ENCODE measurements around the gene BCCIP. TPM values are rescaled to one million over a fixed set of nuclear protein-coding genes. Genes with fewer than 3 reads are reported as not detected.

The BCCIP gene
- total and polyA plus RNA-seq, 2 experiments from 2014 or later, result 43.9 to 92.6 TPM

GRCh38 chr10:125781374-125781773 lies 42.0 kb upstream of the BCCIP start:
- Histone ChIP-seq H3K9me3 (ENCODE audit: low read depth) (no peaks in the 10 kb centered on the region), H3K79me2 (ENCODE audit: insufficient read depth) (no peaks in the 10 kb centered on the region), H2AFZ (no peak overlapping the region), H3K9me2 (ENCODE audit: insufficient read depth) (no peaks in the 10 kb centered on the region), H3K4me3 (no peak overlapping the region), H3K27me3 (replicated peaks; ENCODE audit: insufficient read depth) (no peaks in the 10 kb centered on the region), H3K36me3 (ENCODE audit: low read depth) (no peaks in the 10 kb centered on the region), H3F3A (ENCODE audit: insufficient read depth) (no peaks in the 10 kb centered on the region), H3K9ac (no peak overlapping the region), H4K20me1 (ENCODE audit: insufficient read depth) (no peaks in the 10 kb centered on the region), H3K4me1 (ENCODE audit: insufficient read depth) (no peaks in the 10 kb centered on the region), H3K27ac (no peak overlapping the region), H3K4me2 (ENCODE audit: unreplicated experiment) (no peak overlapping the region)
- WGBS, 2 experiments (ENCODE audit: low coverage in 1 of 2, low lambda C conversion rate in 2 of 2, missing lambda C conversion rate in 2 of 2), result 87 to 97% methylated on average over 8 of the region's 8 CpGs
- DNase-seq, result no peak
- in situ Hi-C loops (cut with MboI), result no loop called here
- TF ChIP-seq EZH2phosphoT487 (IDR thresholded peaks at IDR 0.05; ENCODE audit: insufficient read depth, low read depth), result no peak
- TF ChIP-seq EZH2 (IDR thresholded peaks at IDR 0.05; ENCODE audit: insufficient read depth, poor library complexity, severe bottlenecking), result no peak

DNA sequence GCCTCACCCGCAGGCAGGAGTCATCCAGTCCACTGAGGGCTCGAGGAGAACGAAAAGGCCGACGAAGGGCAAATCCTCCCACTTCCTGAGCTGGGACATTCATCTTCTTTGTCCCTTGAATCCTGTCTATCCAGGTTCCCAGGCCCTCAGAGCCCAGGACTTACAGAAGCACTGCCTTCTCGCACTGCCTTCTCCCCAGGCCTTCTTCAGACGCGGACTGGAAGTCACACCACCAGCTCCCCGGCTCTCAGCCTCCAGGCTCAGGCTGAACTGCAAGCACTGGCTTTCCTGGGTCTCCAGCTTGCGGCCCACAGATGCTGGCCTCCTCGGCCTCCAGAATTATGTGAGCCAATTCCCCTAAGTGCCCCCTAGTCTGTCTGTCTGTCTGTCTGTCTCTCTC lies 41.3 kb upstream of the BCCIP start:
- H3K9me2 ChIP-seq (ENCODE audit: insufficient read depth), result no peaks in the 10 kb centered on the region
- H3K9me3 ChIP-seq (ENCODE audit: low read depth), result no peaks in the 10 kb centered on the region
- no peaks in the 10 kb centered on the region for H3K4me1 ChIP-seq (ENCODE audit: insufficient read depth)
- in situ Hi-C loops (cut with MboI), result no loop called here
- no peaks in the 10 kb centered on the region for H3K79me2 ChIP-seq (ENCODE audit: insufficient read depth)
- H3K4me3 ChIP-seq, result no peak overlapping the region
- H3F3A ChIP-seq (ENCODE audit: insufficient read depth), result no peaks in the 10 kb centered on the region
- no peaks in the 10 kb centered on the region for H3K36me3 ChIP-seq (ENCODE audit: low read depth)
- H3K4me2 ChIP-seq (ENCODE audit: unreplicated experiment), result no peak overlapping the region
- DNase-seq, result no peak
- TF ChIP-seq EZH2 (IDR thresholded peaks at IDR 0.05; ENCODE audit: insufficient read depth, poor library complexity, severe bottlenecking) (no peak), EZH2phosphoT487 (IDR thresholded peaks at IDR 0.05; ENCODE audit: insufficient read depth, low read depth) (no peak)
- 96 to 97% methylated on average over 11 of the region's 11 CpGs for WGBS, 2 experiments (ENCODE audit: low coverage in 1 of 2, low lambda C conversion rate in 2 of 2, missing lambda C conversion rate in 2 of 2)
- H3K9ac ChIP-seq, result no peak overlapping the region
- no peaks in the 10 kb centered on the region for H4K20me1 ChIP-seq (ENCODE audit: insufficient read depth)
- no peaks in the 10 kb centered on the region for H3K27me3 ChIP-seq (replicated peaks; ENCODE audit: insufficient read depth)
- no peak overlapping the region for H3K27ac ChIP-seq
- H2AFZ ChIP-seq, result no peak overlapping the region

DNA sequence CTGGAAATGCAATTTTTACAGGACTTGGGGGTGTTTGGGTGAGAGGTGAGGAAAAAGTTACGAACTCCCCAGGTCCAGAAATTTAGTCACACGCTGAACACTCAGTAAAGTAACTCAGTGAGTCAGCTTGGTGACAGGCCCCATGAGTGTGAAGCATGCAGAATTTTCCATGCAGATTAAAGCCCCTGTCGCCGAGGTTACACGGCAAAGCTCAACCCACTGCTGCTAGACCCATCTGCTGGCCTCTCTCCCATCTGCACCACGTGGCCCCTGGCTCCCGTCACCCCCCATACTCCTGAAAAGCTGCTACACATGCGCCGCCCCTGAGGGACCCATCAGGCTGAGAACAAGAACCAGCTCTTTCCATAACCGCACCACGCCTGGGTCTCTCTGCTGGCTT lies 40.7 kb upstream of the BCCIP start:
- Histone ChIP-seq H3F3A (ENCODE audit: insufficient read depth) (no peaks in the 10 kb centered on the region), H4K20me1 (ENCODE audit: insufficient read depth) (no peaks in the 10 kb centered on the region), H3K4me2 (ENCODE audit: unreplicated experiment) (no peak overlapping the region), H3K4me3 (no peak overlapping the region), H3K4me1 (ENCODE audit: insufficient read depth) (no peaks in the 10 kb centered on the region), H3K9me2 (ENCODE audit: insufficient read depth) (no peaks in the 10 kb centered on the region), H2AFZ (no peak overlapping the region), H3K27me3 (replicated peaks; ENCODE audit: insufficient read depth) (no peaks in the 10 kb centered on the region), H3K9me3 (ENCODE audit: low read depth) (no peaks in the 10 kb centered on the region), H3K79me2 (ENCODE audit: insufficient read depth) (no peaks in the 10 kb centered on the region), H3K36me3 (ENCODE audit: low read depth) (no peaks in the 10 kb centered on the region), H3K9ac (no peak overlapping the region), H3K27ac (no peak overlapping the region)
- DNase-seq, result peak; percentile 43
- in situ Hi-C loops (cut with MboI), result no loop called here
- no peak for TF ChIP-seq EZH2 (IDR thresholded peaks at IDR 0.05; ENCODE audit: insufficient read depth, poor library complexity, severe bottlenecking)
- TF ChIP-seq EZH2phosphoT487 (IDR thresholded peaks at IDR 0.05; ENCODE audit: insufficient read depth, low read depth), result no peak
- 49 to 57% methylated on average over 11 of the region's 11 CpGs for WGBS, 2 experiments (ENCODE audit: low coverage in 1 of 2, low lambda C conversion rate in 2 of 2, missing lambda C conversion rate in 2 of 2)

DNA sequence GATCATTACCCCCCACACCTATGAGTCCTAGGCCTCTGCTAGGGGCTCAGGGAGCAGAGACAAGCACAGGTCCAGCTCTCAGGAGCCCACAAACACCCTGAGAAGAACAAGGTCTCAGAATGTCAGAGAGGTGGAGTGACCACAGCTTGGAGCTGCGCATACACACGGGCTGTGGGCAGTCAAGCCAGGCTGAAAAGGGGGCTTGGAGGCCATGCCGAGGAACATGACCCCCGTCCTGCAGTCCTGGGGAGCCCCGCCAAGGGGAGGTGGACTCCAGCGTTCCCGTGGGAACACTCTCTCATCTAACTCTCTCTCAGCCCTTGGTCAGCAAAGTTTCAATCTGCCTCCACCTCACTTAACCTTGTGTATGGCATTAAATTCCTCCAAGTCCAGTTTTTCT lies 39.9 kb upstream of the BCCIP start:
- no peak overlapping the region for H3K4me3 ChIP-seq
- no peak overlapping the region for H3K4me2 ChIP-seq (ENCODE audit: unreplicated experiment)
- H3K27me3 ChIP-seq (replicated peaks; ENCODE audit: insufficient read depth), result no peaks in the 10 kb centered on the region
- H3K79me2 ChIP-seq (ENCODE audit: insufficient read depth), result no peaks in the 10 kb centered on the region
- no peak overlapping the region for H2AFZ ChIP-seq
- 79 to 90% methylated on average over 7 of the region's 7 CpGs for WGBS, 2 experiments (ENCODE audit: low coverage in 1 of 2, low lambda C conversion rate in 2 of 2, missing lambda C conversion rate in 2 of 2)
- H3K4me1 ChIP-seq (ENCODE audit: insufficient read depth), result no peaks in the 10 kb centered on the region
- no peaks in the 10 kb centered on the region for H3F3A ChIP-seq (ENCODE audit: insufficient read depth)
- no peaks in the 10 kb centered on the region for H3K9me3 ChIP-seq (ENCODE audit: low read depth)
- H3K9ac ChIP-seq, result no peak overlapping the region
- TF ChIP-seq EZH2 (IDR thresholded peaks at IDR 0.05; ENCODE audit: insufficient read depth, poor library complexity, severe bottlenecking), result no peak
- H3K36me3 ChIP-seq (ENCODE audit: low read depth), result no peaks in the 10 kb centered on the region
- no peaks in the 10 kb centered on the region for H3K9me2 ChIP-seq (ENCODE audit: insufficient read depth)
- H3K27ac ChIP-seq, result no peak overlapping the region
- no peaks in the 10 kb centered on the region for H4K20me1 ChIP-seq (ENCODE audit: insufficient read depth)
- no peak for DNase-seq
- in situ Hi-C loops (cut with MboI), result no loop called here

GRCh38 chr10:125783957-125784356 lies 39.4 kb upstream of the BCCIP start:
- in situ Hi-C loops (cut with MboI), result no loop called here
- Histone ChIP-seq H3K9me3 (ENCODE audit: low read depth) (no peaks in the 10 kb centered on the region), H3F3A (ENCODE audit: insufficient read depth) (no peaks in the 10 kb centered on the region), H3K4me2 (ENCODE audit: unreplicated experiment) (no peak overlapping the region), H3K9me2 (ENCODE audit: insufficient read depth) (no peaks in the 10 kb centered on the region), H3K36me3 (ENCODE audit: low read depth) (no peaks in the 10 kb centered on the region), H3K9ac (no peak overlapping the region), H3K79me2 (ENCODE audit: insufficient read depth) (no peaks in the 10 kb centered on the region), H3K4me3 (no peak overlapping the region), H4K20me1 (ENCODE audit: insufficient read depth) (no peaks in the 10 kb centered on the region), H3K4me1 (ENCODE audit: insufficient read depth) (no peaks in the 10 kb centered on the region), H3K27me3 (replicated peaks; ENCODE audit: insufficient read depth) (no peaks in the 10 kb centered on the region), H2AFZ (no peak overlapping the region), H3K27ac (no peak overlapping the region)
- TF ChIP-seq EZH2phosphoT487 (IDR thresholded peaks at IDR 0.05; ENCODE audit: insufficient read depth, low read depth), result no peak
- no peak for TF ChIP-seq EZH2 (IDR thresholded peaks at IDR 0.05; ENCODE audit: insufficient read depth, poor library complexity, severe bottlenecking)
- no peak for DNase-seq
- WGBS, 2 experiments (ENCODE audit: low coverage in 1 of 2, low lambda C conversion rate in 2 of 2, missing lambda C conversion rate in 2 of 2), result 92% methylated on average over 6 of the region's 6 CpGs
